ENCODE results near the gene AKR1E2. TPM values are rescaled to one million over a fixed set of nuclear protein-coding genes. Genes with fewer than 3 reads are reported as not detected.

AKR1E2 gene
- total and polyA plus RNA-seq, 9 of the 15 experiments (the other 6 are each of a cell fraction or from before 2014, with no cell fraction given) = 4.2 to 16.6 (median 9.8) TPM

DNA sequence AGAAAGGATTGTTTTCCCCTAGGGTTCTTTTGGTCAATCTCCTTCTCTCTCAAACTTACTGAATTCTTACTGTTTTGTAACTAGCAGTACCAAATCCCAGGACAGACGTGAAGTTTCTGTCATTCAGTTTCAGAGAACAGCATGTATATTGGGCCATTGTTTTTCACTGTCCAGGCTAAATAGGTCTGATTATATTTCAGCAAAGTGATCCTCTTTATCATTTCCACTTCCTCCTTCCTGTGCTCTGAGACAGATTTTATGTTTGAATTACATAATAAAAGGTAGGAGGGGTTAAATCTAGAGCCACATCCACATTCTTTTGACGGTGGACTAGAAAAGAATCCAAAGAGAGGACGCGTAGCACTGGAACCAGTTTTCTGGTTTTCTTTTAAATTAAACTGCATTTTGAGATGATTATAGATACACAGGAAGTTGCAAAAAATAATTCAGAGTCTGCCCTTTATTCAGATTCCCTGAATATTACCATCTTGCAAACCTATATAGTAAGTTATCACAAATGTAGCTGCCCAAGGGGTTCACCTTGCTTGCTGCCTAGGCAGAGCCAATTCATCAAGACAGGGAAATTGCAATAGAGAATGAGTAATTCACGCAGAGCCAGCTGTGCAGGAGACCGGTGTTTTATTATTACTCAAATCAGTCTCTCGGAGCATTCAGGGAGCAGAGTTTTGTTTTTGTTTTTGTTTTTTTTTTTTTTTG lies 40.1 kb downstream of the AKR1E2 start (continued):
- no peak for TF ChIP-seq MTA1 (IDR thresholded peaks at IDR 0.05; ENCODE audit: borderline replicate concordance)
- TF ChIP-seq, protein P1, sequence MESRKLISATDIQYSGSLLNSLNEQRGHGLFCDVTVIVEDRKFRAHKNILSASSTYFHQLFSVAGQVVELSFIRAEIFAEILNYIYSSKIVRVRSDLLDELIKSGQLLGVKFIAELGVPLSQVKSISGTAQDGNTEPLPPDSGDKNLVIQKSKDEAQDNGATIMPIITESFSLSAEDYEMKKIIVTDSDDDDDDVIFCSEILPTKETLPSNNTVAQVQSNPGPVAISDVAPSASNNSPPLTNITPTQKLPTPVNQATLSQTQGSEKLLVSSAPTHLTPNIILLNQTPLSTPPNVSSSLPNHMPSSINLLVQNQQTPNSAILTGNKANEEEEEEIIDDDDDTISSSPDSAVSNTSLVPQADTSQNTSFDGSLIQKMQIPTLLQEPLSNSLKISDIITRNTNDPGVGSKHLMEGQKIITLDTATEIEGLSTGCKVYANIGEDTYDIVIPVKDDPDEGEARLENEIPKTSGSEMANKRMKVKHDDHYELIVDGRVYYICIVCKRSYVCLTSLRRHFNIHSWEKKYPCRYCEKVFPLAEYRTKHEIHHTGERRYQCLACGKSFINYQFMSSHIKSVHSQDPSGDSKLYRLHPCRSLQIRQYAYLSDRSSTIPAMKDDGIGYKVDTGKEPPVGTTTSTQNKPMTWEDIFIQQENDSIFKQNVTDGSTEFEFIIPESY (CRISPR knock-in tag; IDR thresholded peaks at IDR 0.05) = no peak
- TF ChIP-seq BRD9 (IDR thresholded peaks at IDR 0.05; ENCODE audit: low read depth, partially characterized antibody) = peak; percentile 77
- no peak for TF ChIP-seq CCNT2 (IDR thresholded peaks at IDR 0.05; ENCODE audit: borderline replicate concordance, extremely low read depth, insufficient read length, low read depth, low read length)
- TF ChIP-seq BRD4 (IDR thresholded peaks at IDR 0.05) = peak; percentile 17; the same call in 1 of the 2 replicates
- no peak for TF ChIP-seq GATAD2B (IDR thresholded peaks at IDR 0.05; ENCODE audit: borderline replicate concordance)
- TF ChIP-seq, protein P2, sequence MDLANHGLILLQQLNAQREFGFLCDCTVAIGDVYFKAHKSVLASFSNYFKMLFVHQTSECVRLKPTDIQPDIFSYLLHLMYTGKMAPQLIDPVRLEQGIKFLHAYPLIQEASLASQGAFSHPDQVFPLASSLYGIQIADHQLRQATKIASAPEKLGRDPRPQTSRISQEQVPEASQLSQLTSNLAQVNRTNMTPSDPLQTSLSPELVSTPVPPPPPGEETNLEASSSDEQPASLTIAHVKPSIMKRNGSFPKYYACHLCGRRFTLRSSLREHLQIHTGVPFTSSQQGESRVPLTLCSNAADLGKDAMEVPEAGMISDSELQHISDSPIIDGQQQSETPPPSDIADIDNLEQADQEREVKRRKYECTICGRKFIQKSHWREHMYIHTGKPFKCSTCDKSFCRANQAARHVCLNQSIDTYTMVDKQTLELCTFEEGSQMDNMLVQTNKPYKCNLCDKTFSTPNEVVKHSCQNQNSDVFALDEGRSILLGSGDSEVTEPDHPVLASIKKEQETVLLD (IDR thresholded peaks at IDR 0.05) = 0 out of 2 replicates have a peak, but pooled peaks have one; percentile 43
- 0 out of 2 replicates have a peak, but pooled peaks have one; percentile 15 for TF ChIP-seq GTF2E2 (tag; IDR thresholded peaks at IDR 0.05)
- no peak for TF ChIP-seq ZNF263 (CRISPR knock-in tag; IDR thresholded peaks at IDR 0.05; ENCODE audit: borderline replicate concordance)
- TF ChIP-seq, protein P3, sequence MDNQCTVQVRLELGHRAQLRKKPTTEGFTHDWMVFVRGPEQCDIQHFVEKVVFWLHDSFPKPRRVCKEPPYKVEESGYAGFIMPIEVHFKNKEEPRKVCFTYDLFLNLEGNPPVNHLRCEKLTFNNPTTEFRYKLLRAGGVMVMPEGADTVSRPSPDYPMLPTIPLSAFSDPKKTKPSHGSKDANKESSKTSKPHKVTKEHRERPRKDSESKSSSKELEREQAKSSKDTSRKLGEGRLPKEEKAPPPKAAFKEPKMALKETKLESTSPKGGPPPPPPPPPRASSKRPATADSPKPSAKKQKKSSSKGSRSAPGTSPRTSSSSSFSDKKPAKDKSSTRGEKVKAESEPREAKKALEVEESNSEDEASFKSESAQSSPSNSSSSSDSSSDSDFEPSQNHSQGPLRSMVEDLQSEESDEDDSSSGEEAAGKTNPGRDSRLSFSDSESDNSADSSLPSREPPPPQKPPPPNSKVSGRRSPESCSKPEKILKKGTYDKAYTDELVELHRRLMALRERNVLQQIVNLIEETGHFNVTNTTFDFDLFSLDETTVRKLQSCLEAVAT (IDR thresholded peaks at IDR 0.05) = 0 out of 4 replicates have a peak, but pooled peaks of 1 of the 2 experiments have one; percentile 50
- TF ChIP-seq DDX20 (tag; IDR thresholded peaks at IDR 0.05; ENCODE audit: low read depth) = no peak
- no peak for TF ChIP-seq POLR2G (IDR thresholded peaks at IDR 0.05; ENCODE audit: low read depth, low read length)
